Right lobe of liver (tissue), 4 donors: Measurements from ENCODE around the gene TTBK2.

ENCODE experiments used
- POLR2A ChIP-seq: fragments of 450-650 bp; IDR thresholded peaks from one replicate; pipeline ENCODE4 v1.6.1; 2017; ENCODE audit warnings: antibody characterized with exemption, mild to moderate bottlenecking
- TF ChIP-seq, protein P1 (sequence below), 4 donors: fragments of 200-600 bp in 3 of 4; fragments of 450-650 bp in 1 of 4; IDR thresholded peaks; one replicate each; pipeline versions ENCODE4 v1.5.1 to v1.8.0; 2016 to 2022; ENCODE audit warnings: antibody characterized with exemption in 4 of 4, mild to moderate bottlenecking in 2 of 4
- donor health status: DM: no; HTN: no; CAD: no.
- donor health status: DM: no; HTN: no; CAD: no.
- donor health status: DM: no; HTN: yes; CAD: no.

- TF ChIP-seq, protein P1, sequence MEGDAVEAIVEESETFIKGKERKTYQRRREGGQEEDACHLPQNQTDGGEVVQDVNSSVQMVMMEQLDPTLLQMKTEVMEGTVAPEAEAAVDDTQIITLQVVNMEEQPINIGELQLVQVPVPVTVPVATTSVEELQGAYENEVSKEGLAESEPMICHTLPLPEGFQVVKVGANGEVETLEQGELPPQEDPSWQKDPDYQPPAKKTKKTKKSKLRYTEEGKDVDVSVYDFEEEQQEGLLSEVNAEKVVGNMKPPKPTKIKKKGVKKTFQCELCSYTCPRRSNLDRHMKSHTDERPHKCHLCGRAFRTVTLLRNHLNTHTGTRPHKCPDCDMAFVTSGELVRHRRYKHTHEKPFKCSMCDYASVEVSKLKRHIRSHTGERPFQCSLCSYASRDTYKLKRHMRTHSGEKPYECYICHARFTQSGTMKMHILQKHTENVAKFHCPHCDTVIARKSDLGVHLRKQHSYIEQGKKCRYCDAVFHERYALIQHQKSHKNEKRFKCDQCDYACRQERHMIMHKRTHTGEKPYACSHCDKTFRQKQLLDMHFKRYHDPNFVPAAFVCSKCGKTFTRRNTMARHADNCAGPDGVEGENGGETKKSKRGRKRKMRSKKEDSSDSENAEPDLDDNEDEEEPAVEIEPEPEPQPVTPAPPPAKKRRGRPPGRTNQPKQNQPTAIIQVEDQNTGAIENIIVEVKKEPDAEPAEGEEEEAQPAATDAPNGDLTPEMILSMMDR (IDR thresholded peaks at IDR 0.05), result no peak
- TF ChIP-seq POLR2A, result no peak
Observed at GRCh38 chr15:42772144-42772543, 148.4 kb downstream of the TTBK2 start.
